Neural cell (in vitro differentiated cells): Measurements from ENCODE around the gene TTLL5. TPM values are rescaled to one million over a fixed set of nuclear protein-coding genes. Genes with fewer than 3 reads are reported as not detected.

Experiments used
- H2AFZ ChIP-seq: fragments of 200-600, 300-800 bp; sonication (generic), shearing (Covaris generic); 2 replicates; pipeline ENCODE4 v1.6.0; 2014; ENCODE audit warnings: low read depth, mild to moderate bottlenecking, antibody characterized with exemption, low read length, moderate library complexity
- H3F3A ChIP-seq: fragments of 200-600 bp; shearing (Covaris generic); 2 replicates; pipeline ENCODE4 v1.6.1; 2016; ENCODE audit warnings: mild to moderate bottlenecking, moderate library complexity, mixed read lengths, antibody characterized with exemption, low read length; ENCODE audit not compliant: insufficient read depth, poor library complexity, severe bottlenecking
- H3K27ac ChIP-seq: fragments of 200-600, 300-800 bp; sonication (generic), shearing (Covaris generic); 2 replicates; pipeline ENCODE4 v1.5.1; 2014; ENCODE audit warnings: mild to moderate bottlenecking, low read length, moderate library complexity
- H3K27me3 ChIP-seq: fragments of 300-800, 200-600 bp; sonication (generic), shearing (Covaris generic); 2 replicates; pipeline ENCODE4 v1.6.0; 2014; ENCODE audit warnings: mild to moderate bottlenecking, low read depth, low read length, moderate library complexity; ENCODE audit not compliant: insufficient read depth
- H3K36me3 ChIP-seq: fragments of 300-800, 200-600 bp; sonication (generic), shearing (Covaris generic); 2 replicates; pipeline ENCODE4 v1.5.1; 2014; ENCODE audit warnings: mild to moderate bottlenecking, antibody characterized with exemption, low read length, moderate library complexity; ENCODE audit not compliant: insufficient read depth
- H3K4me2 ChIP-seq: fragments of 300-800, 200-600 bp; sonication (generic), shearing (Covaris generic); 2 replicates; pipeline ENCODE4 v1.6.0; 2014; ENCODE audit warnings: mild to moderate bottlenecking, low read length
- H3K4me3 ChIP-seq: fragments of 300-800, 200-600 bp; sonication (generic), shearing (Covaris generic); 2 replicates; pipeline ENCODE4 v1.5.1; 2014; ENCODE audit warnings: mild to moderate bottlenecking, low read length, moderate library complexity
- H3K79me2 ChIP-seq: fragments of 200-600 bp; shearing (Covaris generic); replicated peaks from 2 replicates; pipeline ENCODE4 v1.6.0; 2014; ENCODE audit warnings: mild to moderate bottlenecking, low read length, moderate library complexity; ENCODE audit not compliant: insufficient read depth
- H3K9ac ChIP-seq: fragments of 300-800, 200-600 bp; sonication (generic), shearing (Covaris generic); 2 replicates; pipeline ENCODE4 v1.6.1; 2016; ENCODE audit warnings: mild to moderate bottlenecking, low read length, mixed read lengths
- H3K9me2 ChIP-seq: fragments of 200-600 bp; shearing (Covaris generic); 2 replicates; pipeline ENCODE4 v1.6.1; 2016; ENCODE audit warnings: mild to moderate bottlenecking, low read length, mixed read lengths; ENCODE audit not compliant: insufficient read depth
- H3K9me3 ChIP-seq: fragments of 200-600, 300-800 bp; sonication (generic), shearing (Covaris generic); 2 replicates; pipeline ENCODE4 v1.6.1; 2016; ENCODE audit warnings: mild to moderate bottlenecking, mixed run types, low read length, moderate library complexity, mixed read lengths
- H4K20me1 ChIP-seq: fragments of 200-600 bp; shearing (Covaris generic); 2 replicates; pipeline ENCODE4 v1.6.1; 2016; ENCODE audit warnings: mild to moderate bottlenecking, mixed run types; ENCODE audit not compliant: insufficient read depth
- CTCF ChIP-seq: fragments of 450-650 bp; IDR thresholded peaks from 2 replicates; pipeline ENCODE4 v1.5.1; 2014; ENCODE audit warnings: antibody characterized with exemption, mild to moderate bottlenecking, moderate library complexity; ENCODE audit not compliant: poor library complexity, severe bottlenecking
- EP300 ChIP-seq: fragments of 450-650 bp; conservative IDR thresholded peaks from 2 replicates; pipeline ENCODE4 v1.6.1; 2014; ENCODE audit warnings: antibody characterized with exemption, mild to moderate bottlenecking, moderate library complexity; ENCODE audit not compliant: poor library complexity, severe bottlenecking
- EZH2 ChIP-seq: fragments of 200-600, 300-800 bp; shearing (Covaris generic), sonication (generic); IDR thresholded peaks from 2 replicates; pipeline ENCODE4 v1.6.1; 2014; ENCODE audit warnings: antibody characterized with exemption, low read length, borderline replicate concordance, mild to moderate bottlenecking; ENCODE audit not compliant: insufficient read depth, poor library complexity, severe bottlenecking
- MXI1 ChIP-seq: fragments of 450-650 bp; conservative IDR thresholded peaks from 2 replicates; pipeline ENCODE4 v1.6.1; 2014; ENCODE audit warnings: antibody characterized with exemption, mild to moderate bottlenecking; ENCODE audit not compliant: poor library complexity, severe bottlenecking
- POLR2AphosphoS5 ChIP-seq: IDR thresholded peaks from 2 replicates; pipeline ENCODE4 v1.6.1; 2012
- RAD21 ChIP-seq: fragments of 450-650 bp; conservative IDR thresholded peaks from 2 replicates; pipeline ENCODE4 v1.6.1; 2014; ENCODE audit warnings: antibody characterized with exemption, mild to moderate bottlenecking, moderate library complexity
- REST ChIP-seq: IDR thresholded peaks from 2 replicates; pipeline ENCODE4 v1.6.1; 2012; ENCODE audit warnings: borderline replicate concordance
- SMC3 ChIP-seq: fragments of 450-650 bp; conservative IDR thresholded peaks from 2 replicates; pipeline ENCODE4 v1.6.1; 2014; ENCODE audit warnings: antibody characterized with exemption, mild to moderate bottlenecking, moderate library complexity; ENCODE audit not compliant: poor library complexity
- TAF1 ChIP-seq: IDR thresholded peaks from 2 replicates; pipeline ENCODE4 v1.6.1; 2012; ENCODE audit warnings: low read depth
- polyA plus RNA-seq: library from polyadenylated mRNA; depleted of rRNA; stranded (reverse); fragments of >200 nt; gene quantifications from 2 replicates; pipeline ENCODE4 v1.2.3, GENCODE V29; 2014

The TTLL5 gene
- polyA plus RNA-seq, 1 donor from 2014 or later, result 8.2 TPM

DNA sequence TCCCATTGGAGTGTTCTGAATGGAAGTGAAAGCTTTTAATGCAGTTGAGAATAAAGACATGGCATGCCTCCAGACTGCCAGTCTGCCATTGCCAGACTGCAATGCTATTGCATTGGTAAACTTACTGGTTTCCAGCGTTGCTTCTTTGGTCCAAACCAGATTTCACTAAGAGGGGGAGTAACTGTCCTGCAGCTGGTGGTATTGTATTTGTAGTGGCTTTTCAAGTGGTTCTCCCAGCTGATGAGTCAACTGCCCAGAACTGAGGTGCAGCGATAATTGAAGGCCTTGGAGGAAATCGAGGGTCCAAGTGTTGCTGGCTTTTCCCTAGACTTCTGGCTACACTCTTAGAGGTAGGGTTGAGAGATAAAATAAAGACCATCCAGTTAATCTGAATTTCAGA is 32.2 kb upstream of the TTLL5 start:
- Histone ChIP-seq H3F3A (no peaks in the 10 kb centered on the region), H2AFZ (no peak overlapping the region), H3K79me2 (no peaks in the 10 kb centered on the region), H3K4me2 (no peak overlapping the region), H3K9me2 (no peaks in the 10 kb centered on the region), H3K36me3 (no peaks in the 10 kb centered on the region), H3K9me3 (no peaks in the 10 kb centered on the region), H4K20me1 (no peaks in the 10 kb centered on the region), H3K27me3 (no peaks in the 10 kb centered on the region), H3K4me3 (no peak overlapping the region), H3K9ac (no peak overlapping the region), H3K27ac (no peak overlapping the region)
- TF ChIP-seq EZH2 (no peak), POLR2AphosphoS5 (no peak), REST (no peak), RAD21 (no peak), EP300 (no peak), MXI1 (no peak), TAF1 (no peak), SMC3 (no peak), CTCF (no peak)

DNA sequence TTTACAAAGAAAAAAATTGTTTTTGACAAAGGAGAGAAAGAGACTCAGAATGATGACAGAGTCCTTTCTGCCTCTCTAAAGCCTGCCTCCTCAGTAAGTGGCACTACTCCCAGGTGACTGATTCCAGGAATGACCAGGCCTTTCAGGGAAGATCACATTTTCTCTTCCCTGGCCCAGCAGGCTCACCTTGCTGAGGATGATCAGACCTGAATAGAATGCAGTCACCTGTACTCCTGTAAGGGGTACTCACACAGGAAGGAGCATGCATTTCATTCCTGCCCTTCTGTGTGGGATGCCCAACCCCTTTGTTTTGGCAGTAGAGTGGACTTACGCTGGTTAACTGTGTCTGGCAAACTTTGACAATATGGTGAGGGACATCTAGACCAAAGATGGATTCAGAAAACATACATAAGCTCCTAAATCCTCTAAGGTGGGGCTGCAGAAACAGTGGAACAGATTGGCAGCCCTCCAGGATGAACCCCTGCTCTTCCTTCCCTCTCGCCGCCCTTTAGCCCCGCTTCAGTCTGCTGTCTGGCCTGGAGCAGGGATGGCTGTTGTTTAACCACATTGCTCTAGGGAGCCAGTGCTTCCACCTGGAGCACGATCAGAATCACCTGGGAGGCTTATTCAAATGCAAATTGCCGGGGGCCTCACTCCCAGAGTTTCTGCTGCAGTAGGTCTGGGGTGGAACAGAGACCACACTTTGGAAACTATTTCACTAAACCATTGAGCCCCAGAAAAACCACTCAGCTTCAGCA is 30.2 kb upstream of the TTLL5 start:
- Histone ChIP-seq H3K9me2 (no peaks in the 10 kb centered on the region), H3K79me2 (no peaks in the 10 kb centered on the region), H3F3A (no peaks in the 10 kb centered on the region), H2AFZ (no peak overlapping the region), H3K4me3 (no peak overlapping the region), H4K20me1 (no peaks in the 10 kb centered on the region), H3K36me3 (no peaks in the 10 kb centered on the region), H3K9me3 (no peaks in the 10 kb centered on the region), H3K27ac (no peak overlapping the region), H3K4me2 (no peak overlapping the region), H3K27me3 (no peaks in the 10 kb centered on the region), H3K9ac (no peak overlapping the region)
- no peak for TF ChIP-seq POLR2AphosphoS5
- TF ChIP-seq SMC3, result no peak
- TF ChIP-seq MXI1, result no peak
- TF ChIP-seq REST, result no peak
- no peak for TF ChIP-seq TAF1
- TF ChIP-seq EZH2, result no peak
- TF ChIP-seq EP300, result no peak
- no peak for TF ChIP-seq RAD21
- TF ChIP-seq CTCF, result no peak
